ENCODE measurements around the gene CNRIP1. TPM values are rescaled to one million over a fixed set of nuclear protein-coding genes. Genes with fewer than 3 reads are reported as not detected.
"Not testable (repeated sequence)": the region's sequence is repeated elsewhere in the genome, so short reads cannot be mapped to it uniquely, and the experiment has no call there.

Gene CNRIP1
- total RNA-seq, 2 experiments from 2014 or later = not detected

DNA sequence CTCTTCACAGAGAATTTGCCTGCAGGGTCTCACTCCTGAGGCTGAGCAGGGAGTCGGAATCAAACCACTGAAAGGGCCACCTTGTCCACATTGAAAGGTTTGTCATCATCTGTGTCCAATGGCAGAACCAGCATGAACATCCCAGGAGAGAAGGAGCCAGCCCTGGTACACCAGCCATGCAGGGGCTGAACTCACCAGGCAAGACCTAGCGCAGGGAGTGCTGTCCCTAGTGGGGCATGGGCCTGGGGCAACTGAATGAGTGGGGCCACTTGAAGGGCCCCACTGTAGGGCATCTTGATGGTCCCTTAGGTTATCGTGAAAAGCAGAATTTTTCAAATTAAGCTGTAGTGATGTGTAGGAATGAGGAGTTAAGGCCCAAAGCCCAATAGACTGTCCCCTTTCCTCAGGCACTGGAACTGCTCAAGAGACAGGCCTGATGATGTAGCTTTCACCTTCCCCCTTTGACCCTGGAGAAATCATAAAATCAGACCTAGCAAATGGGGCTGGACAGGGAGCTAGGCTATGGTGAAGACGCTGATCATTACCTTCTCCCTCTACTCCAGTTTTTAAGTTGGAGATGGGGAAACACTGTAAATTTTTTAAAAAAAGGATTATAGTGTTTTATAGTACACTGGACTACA is 37.0 kb upstream of the CNRIP1 start:
- CTCF ChIA-PET = interaction anchor here (1.1 to 1.7 kb wide), 4 partner anchors 71 to 161 kb away, joined by 3 to 9 read pairs (median 4); no protein-coding TSS in a partner anchor
- Mint-ChIP-seq H3K27me3 (no peaks in the 10 kb centered on the region), H3K4me3 (no peak overlapping the region), H3K9me3 (no peaks in the 10 kb centered on the region), H3K4me1 (no peaks in the 10 kb centered on the region), H3K27ac (no peak overlapping the region), H3K36me3 (ENCODE audit: low read depth) (no peaks in the 10 kb centered on the region)
- POLR2A ChIA-PET = no interaction called here
- no peak for DNase-seq

DNA sequence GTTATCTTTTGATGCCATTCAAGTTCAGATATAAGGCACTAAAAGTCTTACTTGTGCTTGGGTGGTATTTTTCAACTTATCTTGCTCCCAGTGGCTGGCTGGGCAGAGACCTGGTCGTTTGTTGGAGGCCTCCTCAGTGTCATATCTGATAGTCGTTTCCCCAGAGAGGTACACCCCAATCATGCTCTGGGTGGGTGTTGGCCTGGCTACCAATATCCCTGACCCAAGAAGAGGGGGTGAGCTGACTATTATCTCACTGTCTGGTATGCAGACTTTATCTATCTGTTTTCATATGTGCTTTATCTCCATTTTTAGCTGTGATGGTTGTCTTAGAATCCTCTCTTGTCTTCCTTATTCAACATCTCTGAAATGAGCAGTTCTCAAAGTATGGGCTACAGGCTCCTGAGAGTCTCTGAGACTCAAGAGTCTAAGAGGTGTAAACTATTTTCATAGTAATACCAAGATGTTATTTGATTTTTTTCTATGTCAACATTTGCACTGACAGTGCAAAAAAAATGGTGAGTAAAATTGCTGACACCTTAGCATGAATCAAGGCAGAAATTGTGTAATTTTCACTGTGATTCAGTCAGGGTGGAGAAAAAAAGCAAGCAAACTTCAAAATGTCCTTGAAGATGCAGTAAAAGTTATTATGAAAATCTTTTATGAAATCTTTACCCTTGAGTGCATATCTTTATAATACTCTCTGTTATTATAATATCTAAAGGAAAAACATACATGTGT is 33.1 kb upstream of the CNRIP1 start:
- ChIA-PET CTCF (interaction anchor here (1.4 kb wide), 1 partner anchor 591 kb away, joined by 3 read pairs; no protein-coding TSS in a partner anchor), POLR2A (no interaction called here)
- H3K36me3 Mint-ChIP-seq (ENCODE audit: low read depth) = no peaks in the 10 kb centered on the region
- no peak overlapping the region for H3K27ac Mint-ChIP-seq
- no peaks in the 10 kb centered on the region for H3K4me1 Mint-ChIP-seq
- H3K9me3 Mint-ChIP-seq = no peaks in the 10 kb centered on the region
- no peak overlapping the region for H3K4me3 Mint-ChIP-seq
- DNase-seq = no peak
- peaks cover 23% of the 10 kb centered on the region for H3K27me3 Mint-ChIP-seq

DNA sequence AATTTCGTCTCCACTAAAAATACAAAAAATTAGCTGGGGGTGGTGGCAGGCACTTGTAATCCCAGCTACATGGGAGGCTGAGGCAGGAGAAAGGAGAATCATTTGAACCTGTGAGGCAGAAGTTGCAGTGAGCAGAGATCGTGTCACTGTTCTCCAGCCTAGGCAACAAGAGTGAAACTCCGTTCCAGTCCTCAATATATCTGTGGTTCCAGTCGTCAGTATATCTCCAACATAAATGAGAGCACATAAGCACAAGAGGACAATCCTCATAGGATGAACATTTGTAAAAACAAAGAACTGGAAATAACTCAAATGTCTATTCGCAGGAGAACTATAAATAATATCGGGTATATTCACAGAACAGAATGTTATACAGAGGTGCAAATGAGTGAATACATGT is 32.2 kb upstream of the CNRIP1 start:
- Mint-ChIP-seq H3K4me3 (no peak overlapping the region), H3K36me3 (ENCODE audit: low read depth) (no peaks in the 10 kb centered on the region), H3K27me3 (peaks cover 30% of the 10 kb centered on the region), H3K4me1 (no peaks in the 10 kb centered on the region), H3K27ac (no peak overlapping the region), H3K9me3 (no peaks in the 10 kb centered on the region)
- ChIA-PET CTCF (interaction anchor here (1.4 kb wide), 1 partner anchor 592 kb away, joined by 3 read pairs; no protein-coding TSS in a partner anchor), POLR2A (no interaction called here)
- no peak for DNase-seq

DNA sequence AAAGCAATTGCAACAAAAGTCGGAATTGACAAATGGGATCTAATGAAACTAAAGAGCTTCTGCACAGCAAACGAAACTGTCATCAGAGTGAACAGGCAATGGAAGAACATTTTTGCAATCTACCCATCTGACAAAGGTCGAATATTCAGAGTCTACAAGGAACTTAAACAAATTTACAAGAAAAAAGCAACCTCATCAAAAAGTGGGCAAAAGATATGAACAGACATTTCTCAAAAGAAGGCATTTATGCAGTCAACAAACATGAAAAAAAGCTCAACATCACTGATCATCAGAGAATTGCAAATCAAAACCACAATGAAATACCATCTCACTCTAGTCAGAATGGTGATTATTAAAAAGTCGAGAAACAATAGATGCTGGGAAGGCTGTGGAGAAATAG is 29.3 kb upstream of the CNRIP1 start:
- DNase-seq; H3K4me1 Mint-ChIP-seq; CTCF ChIA-PET; H3K4me3 Mint-ChIP-seq; H3K9me3 Mint-ChIP-seq; H3K36me3 Mint-ChIP-seq (ENCODE audit: low read depth); H3K27ac Mint-ChIP-seq: not testable (repeated sequence)
- H3K27me3 Mint-ChIP-seq = peaks cover 37% of the 10 kb centered on the region
- POLR2A ChIA-PET = interaction anchor here (0.7 kb wide), 1 partner anchor 399 kb away, joined by 3 read pairs; no protein-coding TSS in a partner anchor

DNA sequence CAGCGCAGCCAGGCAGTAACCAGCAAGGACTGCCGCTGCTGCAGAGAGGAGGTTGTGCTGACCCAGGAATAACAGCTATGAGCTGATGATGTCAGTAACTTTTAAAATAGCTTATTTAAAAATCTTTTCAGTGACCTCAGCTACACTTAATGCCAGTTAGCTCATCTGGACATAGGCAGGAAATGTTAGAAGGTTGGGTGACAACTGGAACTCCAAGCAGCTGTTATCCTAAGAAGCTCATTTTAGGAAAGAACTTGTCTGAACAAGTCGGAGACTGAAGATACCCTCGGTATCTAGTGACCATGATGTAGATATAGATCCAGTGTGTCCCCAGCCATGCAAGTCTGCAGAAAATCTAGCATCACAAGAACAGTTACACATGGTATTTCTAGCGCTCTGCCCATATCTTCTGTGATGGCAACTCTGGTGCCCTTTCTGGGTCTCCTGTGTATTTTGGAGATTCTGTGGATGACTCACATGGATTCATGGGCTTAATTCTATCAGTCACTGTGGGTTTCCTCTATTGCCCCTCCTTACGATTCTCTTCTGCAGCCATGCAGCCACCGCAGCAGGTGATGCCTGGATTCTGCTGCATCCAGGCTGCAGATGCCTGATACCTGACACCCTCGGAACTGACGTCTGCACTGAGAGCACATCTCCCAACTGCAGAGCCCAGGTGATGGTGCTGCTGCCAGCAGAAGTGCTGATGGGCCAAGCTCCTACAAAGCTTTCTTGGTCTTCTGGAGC is 25.6 kb upstream of the CNRIP1 start:
- Mint-ChIP-seq H3K27ac (no peak overlapping the region), H3K4me3 (no peak overlapping the region)
- CTCF ChIA-PET = no interaction called here

DNA sequence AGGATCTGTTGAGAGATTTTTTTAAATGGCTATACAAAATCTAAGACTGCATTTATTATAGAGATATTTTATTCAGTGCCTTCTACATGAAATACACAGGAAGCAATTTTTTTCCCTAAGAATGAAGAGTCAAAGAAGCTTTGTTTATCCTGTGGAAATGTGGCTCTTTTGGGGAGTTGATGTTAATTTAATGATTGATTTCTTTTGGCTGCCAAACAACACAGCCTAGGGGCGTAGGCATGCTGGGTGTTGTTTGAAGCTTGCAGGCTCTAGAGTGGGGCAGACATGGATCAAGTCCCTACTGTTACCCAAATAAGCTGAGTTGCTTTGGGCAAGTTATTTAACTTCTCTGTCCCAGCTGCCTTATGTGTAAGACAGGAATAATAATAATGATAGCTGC is 24.3 kb upstream of the CNRIP1 start:
- H3K27me3 Mint-ChIP-seq = peaks cover 59% of the 10 kb centered on the region

More for the DNA sequence above, 25.6 kb upstream of the CNRIP1 start:
- H3K36me3 Mint-ChIP-seq (ENCODE audit: low read depth) = no peaks in the 10 kb centered on the region
- H3K9me3 Mint-ChIP-seq = no peaks in the 10 kb centered on the region
- no peaks in the 10 kb centered on the region for H3K4me1 Mint-ChIP-seq
- peaks cover 57% of the 10 kb centered on the region for H3K27me3 Mint-ChIP-seq
- POLR2A ChIA-PET = no interaction called here
- DNase-seq = no peak

DNA sequence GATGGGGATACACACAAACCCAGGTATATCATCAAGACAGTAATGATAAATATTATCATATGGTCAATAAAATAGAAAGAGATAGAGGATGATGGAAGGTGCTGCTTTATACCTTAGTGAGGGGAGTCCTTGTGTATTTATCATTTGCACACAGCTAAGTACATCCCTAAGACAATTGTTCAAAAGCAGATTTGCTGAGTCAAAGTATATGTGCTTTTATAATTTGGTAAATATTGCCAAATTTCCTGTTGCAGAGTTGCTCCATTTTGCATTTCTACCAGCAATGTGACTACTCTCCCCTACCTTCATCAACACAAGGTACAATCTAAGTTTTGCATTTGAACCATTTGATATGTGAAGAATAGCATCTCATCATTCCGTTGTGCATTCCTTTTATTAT is 22.7 kb upstream of the CNRIP1 start:
- ChIA-PET CTCF (no interaction called here), POLR2A (no interaction called here)
- DNase-seq = no peak
- no peak overlapping the region for H3K27ac Mint-ChIP-seq
- H3K4me1 Mint-ChIP-seq = no peaks in the 10 kb centered on the region
- H3K27me3 Mint-ChIP-seq = peaks cover 53% of the 10 kb centered on the region
- no peak overlapping the region for H3K4me3 Mint-ChIP-seq
- H3K9me3 Mint-ChIP-seq = no peaks in the 10 kb centered on the region
- H3K36me3 Mint-ChIP-seq (ENCODE audit: low read depth) = no peaks in the 10 kb centered on the region

More for the DNA sequence above, 24.3 kb upstream of the CNRIP1 start:
- no peaks in the 10 kb centered on the region for H3K36me3 Mint-ChIP-seq (ENCODE audit: low read depth)
- H3K27ac Mint-ChIP-seq = no peak overlapping the region
- ChIA-PET CTCF (no interaction called here), POLR2A (no interaction called here)
- DNase-seq = no peak
- no peak overlapping the region for H3K4me3 Mint-ChIP-seq
- no peaks in the 10 kb centered on the region for H3K9me3 Mint-ChIP-seq
- no peaks in the 10 kb centered on the region for H3K4me1 Mint-ChIP-seq

DNA sequence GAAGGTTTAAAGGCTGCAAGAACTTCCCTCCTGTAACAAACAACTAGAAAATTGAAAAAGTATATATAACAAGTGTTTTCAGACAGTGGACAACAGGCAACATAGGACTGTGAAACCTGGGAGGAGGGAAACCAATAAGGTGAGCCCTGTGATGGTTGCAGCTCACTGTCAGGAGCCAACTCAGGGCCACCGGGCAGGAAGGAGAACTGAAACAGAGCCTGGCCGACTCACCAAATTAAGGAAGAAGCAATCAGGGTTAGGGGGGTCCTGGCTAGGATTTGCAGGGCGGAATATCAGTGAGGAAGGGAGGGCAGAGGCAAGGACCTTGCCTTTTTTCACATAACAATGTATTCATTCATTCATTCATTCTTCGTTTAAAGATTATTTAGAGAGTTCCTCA is 21.8 kb upstream of the CNRIP1 start:
- Mint-ChIP-seq H3K36me3 (ENCODE audit: low read depth) (no peaks in the 10 kb centered on the region), H3K9me3 (no peaks in the 10 kb centered on the region), H3K27ac (no peak overlapping the region), H3K4me1 (no peaks in the 10 kb centered on the region), H3K4me3 (no peak overlapping the region), H3K27me3 (peaks cover 49% of the 10 kb centered on the region)
- ChIA-PET POLR2A (no interaction called here), CTCF (no interaction called here)
- no peak for DNase-seq

DNA sequence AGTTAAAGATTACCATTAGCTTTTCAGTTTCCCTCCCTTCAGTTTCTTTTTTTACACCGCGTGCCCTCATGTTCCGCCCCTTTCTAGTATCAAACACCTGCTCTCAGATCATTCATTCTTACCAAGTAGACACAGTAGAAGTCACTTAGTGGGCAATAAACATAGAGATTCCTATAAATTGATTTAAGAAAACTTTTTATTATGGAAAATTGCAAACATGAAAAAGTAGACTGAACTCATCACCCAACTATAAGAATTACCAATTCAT is 21.2 kb upstream of the CNRIP1 start:
- Mint-ChIP-seq H3K9me3 (no peaks in the 10 kb centered on the region), H3K36me3 (ENCODE audit: low read depth) (no peaks in the 10 kb centered on the region), H3K4me1 (no peaks in the 10 kb centered on the region), H3K27me3 (peaks cover 48% of the 10 kb centered on the region), H3K27ac (no peak overlapping the region), H3K4me3 (no peak overlapping the region)
- DNase-seq = no peak
- ChIA-PET POLR2A (no interaction called here), CTCF (interaction anchor here (0.6 kb wide), 1 partner anchor 30 kb away, joined by 3 read pairs; no protein-coding TSS in a partner anchor)

DNA sequence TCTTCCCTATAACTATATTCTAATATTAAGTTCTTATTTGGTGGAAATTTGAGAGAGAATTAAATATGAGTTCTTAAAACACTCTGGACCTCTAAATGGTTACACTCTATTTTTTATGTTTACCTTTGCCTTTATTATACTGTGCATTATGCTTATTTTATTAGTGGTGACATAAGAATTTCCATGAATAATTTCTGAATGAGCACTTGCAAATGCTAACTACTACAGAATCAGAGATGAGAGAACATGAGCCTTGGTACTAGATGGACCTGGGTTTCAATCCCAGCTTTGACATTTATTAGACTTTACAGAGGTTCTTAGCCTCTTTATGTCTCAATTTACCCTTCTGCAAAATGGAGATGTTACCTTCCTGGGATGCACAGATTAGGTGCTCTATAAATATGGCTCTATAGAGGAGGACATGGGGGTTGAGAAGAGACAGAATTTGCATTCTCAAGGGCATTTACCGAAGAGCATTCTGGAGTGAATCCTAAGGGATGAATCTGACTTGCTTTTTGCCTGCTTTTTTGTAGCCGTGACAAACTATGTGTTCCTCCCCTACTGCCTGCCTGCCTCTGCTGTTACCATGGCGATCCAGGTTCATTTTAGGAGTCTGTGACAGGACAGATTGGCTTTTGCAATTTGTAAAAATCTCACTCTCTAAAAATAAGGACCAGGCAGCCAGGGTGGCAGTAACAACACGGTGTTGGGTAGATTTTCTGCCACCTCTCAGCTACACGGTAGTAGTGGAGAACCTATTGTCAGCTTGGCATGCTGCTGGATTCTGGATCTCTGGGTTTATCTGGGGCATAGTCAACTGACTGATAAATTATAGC is 20.7 kb upstream of the CNRIP1 start:
- H3K27ac Mint-ChIP-seq = no peak overlapping the region
- ChIA-PET POLR2A (no interaction called here), CTCF (interaction anchor here (0.6 kb wide), 1 partner anchor 30 kb away, joined by 3 read pairs; no protein-coding TSS in a partner anchor)
- H3K27me3 Mint-ChIP-seq = peaks cover 48% of the 10 kb centered on the region
- H3K36me3 Mint-ChIP-seq (ENCODE audit: low read depth) = no peaks in the 10 kb centered on the region
- H3K4me3 Mint-ChIP-seq = no peak overlapping the region
- no peaks in the 10 kb centered on the region for H3K4me1 Mint-ChIP-seq
- DNase-seq = no peak
- H3K9me3 Mint-ChIP-seq = no peaks in the 10 kb centered on the region

DNA sequence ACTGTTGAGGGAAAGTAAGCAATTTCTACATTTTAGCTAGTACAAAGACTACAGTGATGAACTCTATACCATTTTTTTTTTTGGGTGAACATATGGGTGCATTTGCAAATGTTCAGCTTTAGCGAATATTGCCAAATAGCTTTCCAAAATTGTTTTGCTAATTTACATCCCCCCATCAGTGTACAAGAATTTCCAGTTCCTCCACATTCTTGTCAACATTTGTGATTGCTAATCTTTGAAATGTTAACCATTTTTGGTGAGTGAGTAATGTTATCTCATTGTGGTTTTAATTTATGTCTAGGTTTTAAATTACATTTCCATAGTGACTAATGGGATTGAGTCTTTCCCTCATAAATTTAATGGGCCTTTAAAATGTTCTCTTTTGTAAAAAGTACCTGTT is 16.4 kb upstream of the CNRIP1 start:
- H3K27ac Mint-ChIP-seq = no peak overlapping the region
- POLR2A ChIA-PET = no interaction called here
- H3K27me3 Mint-ChIP-seq = peaks cover 31% of the 10 kb centered on the region
- no peaks in the 10 kb centered on the region for H3K9me3 Mint-ChIP-seq
- H3K4me3 Mint-ChIP-seq = no peak overlapping the region
- no peaks in the 10 kb centered on the region for H3K4me1 Mint-ChIP-seq
- no peak for DNase-seq
- no peaks in the 10 kb centered on the region for H3K36me3 Mint-ChIP-seq (ENCODE audit: low read depth)
- CTCF ChIA-PET = interaction anchor here (1.0 kb wide), 1 partner anchor 10 kb away, joined by 3 read pairs; no protein-coding TSS in a partner anchor

DNA sequence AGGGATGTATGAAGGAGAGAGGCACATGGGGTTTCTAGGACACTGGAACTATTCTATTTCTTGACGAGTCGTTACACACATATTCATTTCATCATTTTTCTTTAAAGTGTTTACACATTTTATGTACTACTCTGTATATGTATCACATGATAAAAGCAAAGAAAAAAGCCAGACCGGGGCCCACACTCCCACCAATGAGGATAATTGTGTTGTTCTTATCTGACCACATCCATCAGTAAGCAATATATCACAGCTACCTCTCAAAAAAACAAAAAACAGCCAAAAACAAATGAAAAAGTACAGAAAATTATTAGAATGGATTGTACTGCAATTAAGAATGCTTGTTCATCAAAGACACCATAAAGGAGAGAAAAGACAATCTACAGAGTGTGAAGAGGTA is 14.2 kb upstream of the CNRIP1 start:
- ChIA-PET CTCF (interaction anchor here (1.0 kb wide), 1 partner anchor 108 kb away, joined by 4 read pairs; no protein-coding TSS in a partner anchor), POLR2A (interaction anchor here (1.3 kb wide), 1 partner anchor 13 kb away, joined by 3 read pairs; no protein-coding TSS in a partner anchor)
- DNase-seq = no peak
- no peak overlapping the region for H3K27ac Mint-ChIP-seq
- H3K4me3 Mint-ChIP-seq = no peak overlapping the region
- H3K27me3 Mint-ChIP-seq = peaks cover 20% of the 10 kb centered on the region
- H3K4me1 Mint-ChIP-seq = peaks cover 4% of the 10 kb centered on the region
- no peaks in the 10 kb centered on the region for H3K9me3 Mint-ChIP-seq
- no peaks in the 10 kb centered on the region for H3K36me3 Mint-ChIP-seq (ENCODE audit: low read depth)
